ENCODE results near the gene INSC. TPM values are rescaled to one million over a fixed set of nuclear protein-coding genes. Genes with fewer than 3 reads are reported as not detected.
A peak's percentile ranks its signal among the peaks of the same experiment; 100 is the strongest.

Gene INSC
- total RNA-seq, 4 donors from 2014 or later, result 4.4 to 18.8 (median 7.8) TPM

DNA sequence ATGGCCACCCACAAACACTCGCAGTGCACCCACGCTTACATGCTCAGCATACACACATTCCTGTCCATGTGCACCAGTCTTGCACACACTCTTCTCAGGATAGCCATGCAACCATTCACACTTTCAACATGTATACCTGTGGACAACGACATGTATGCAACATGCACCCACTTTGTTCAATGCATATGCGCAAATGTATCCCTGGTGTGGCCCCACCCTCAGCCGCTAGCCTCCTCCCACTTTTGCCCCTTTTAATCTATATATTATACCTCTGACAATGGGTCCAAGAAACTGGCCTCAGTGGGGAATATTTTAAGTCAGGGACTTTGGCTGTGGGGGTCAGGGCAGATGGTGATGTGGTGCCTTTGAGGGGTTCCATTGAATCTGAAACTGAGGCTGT, 963 bp downstream of the INSC start:
- Histone ChIP-seq H3K27me3 (peaks cover 0 to 11% of the 10 kb centered on the region in 2 donors), H3K36me3 (no peaks in the 10 kb centered on the region), H3K4me3 (peak overlapping the region in 3 of 4 donors; percentile 19 to 54 (median 33)), H3K4me1 (peaks cover 0 to 45% (median 12%) of the 10 kb centered on the region in 4 donors), H3K9me3 (no peaks in the 10 kb centered on the region), H3K27ac (peak overlapping the region in 2 of 4 donors; percentile 83 to 89)
- TF ChIP-seq POLR2A (IDR thresholded peaks at IDR 0.05), result no peak
- TF ChIP-seq, protein P1, sequence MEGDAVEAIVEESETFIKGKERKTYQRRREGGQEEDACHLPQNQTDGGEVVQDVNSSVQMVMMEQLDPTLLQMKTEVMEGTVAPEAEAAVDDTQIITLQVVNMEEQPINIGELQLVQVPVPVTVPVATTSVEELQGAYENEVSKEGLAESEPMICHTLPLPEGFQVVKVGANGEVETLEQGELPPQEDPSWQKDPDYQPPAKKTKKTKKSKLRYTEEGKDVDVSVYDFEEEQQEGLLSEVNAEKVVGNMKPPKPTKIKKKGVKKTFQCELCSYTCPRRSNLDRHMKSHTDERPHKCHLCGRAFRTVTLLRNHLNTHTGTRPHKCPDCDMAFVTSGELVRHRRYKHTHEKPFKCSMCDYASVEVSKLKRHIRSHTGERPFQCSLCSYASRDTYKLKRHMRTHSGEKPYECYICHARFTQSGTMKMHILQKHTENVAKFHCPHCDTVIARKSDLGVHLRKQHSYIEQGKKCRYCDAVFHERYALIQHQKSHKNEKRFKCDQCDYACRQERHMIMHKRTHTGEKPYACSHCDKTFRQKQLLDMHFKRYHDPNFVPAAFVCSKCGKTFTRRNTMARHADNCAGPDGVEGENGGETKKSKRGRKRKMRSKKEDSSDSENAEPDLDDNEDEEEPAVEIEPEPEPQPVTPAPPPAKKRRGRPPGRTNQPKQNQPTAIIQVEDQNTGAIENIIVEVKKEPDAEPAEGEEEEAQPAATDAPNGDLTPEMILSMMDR (IDR thresholded peaks at IDR 0.05), result no peak
- WGBS, 2 donors, result 56 to 58% methylated on average over 5 of the region's 5 CpGs
- DNase-seq (ENCODE audit: low spot score in 2 of 2), result no peak

DNA sequence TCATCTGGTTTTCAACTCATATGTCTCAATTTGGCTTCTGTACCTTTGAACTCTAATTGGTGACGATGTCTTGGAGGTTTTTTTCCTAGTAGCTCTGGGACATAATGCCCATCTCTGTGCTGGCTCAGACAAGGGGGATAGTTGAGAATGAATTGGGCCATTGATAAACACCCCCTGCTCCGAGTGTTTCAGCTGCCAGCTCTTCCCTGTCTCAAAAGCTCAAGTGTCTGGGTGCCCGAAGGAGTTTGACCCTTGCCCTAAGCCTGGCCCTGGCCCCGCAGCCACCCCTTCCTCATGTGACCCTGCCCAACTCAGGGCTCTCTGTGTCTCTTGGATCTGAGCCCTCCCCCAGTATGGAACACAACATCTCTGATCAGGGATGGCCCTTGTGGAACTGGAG, 3.0 kb downstream of the INSC start:
- H3K27me3 ChIP-seq, result peaks cover 0 to 11% of the 10 kb centered on the region in 2 donors
- peaks cover 0 to 39% (median 12%) of the 10 kb centered on the region in 4 donors for H3K4me1 ChIP-seq
- no peak overlapping the region for H3K4me3 ChIP-seq
- no peaks in the 10 kb centered on the region for H3K36me3 ChIP-seq
- peak overlapping the region in 2 of 4 donors; percentile 53 to 61 for H3K27ac ChIP-seq
- 55 to 59% methylated on average over 3 to 4 of the region's 4 CpGs for WGBS, 2 donors
- no peak for DNase-seq (ENCODE audit: low spot score in 2 of 2)
- TF ChIP-seq POLR2A (IDR thresholded peaks at IDR 0.05) (no peak), EP300 (IDR thresholded peaks at IDR 0.05) (peak in 1 of 2 donors; percentile 57)
- TF ChIP-seq, protein P1 (IDR thresholded peaks at IDR 0.05), result no peak
- no peaks in the 10 kb centered on the region for H3K9me3 ChIP-seq

DNA sequence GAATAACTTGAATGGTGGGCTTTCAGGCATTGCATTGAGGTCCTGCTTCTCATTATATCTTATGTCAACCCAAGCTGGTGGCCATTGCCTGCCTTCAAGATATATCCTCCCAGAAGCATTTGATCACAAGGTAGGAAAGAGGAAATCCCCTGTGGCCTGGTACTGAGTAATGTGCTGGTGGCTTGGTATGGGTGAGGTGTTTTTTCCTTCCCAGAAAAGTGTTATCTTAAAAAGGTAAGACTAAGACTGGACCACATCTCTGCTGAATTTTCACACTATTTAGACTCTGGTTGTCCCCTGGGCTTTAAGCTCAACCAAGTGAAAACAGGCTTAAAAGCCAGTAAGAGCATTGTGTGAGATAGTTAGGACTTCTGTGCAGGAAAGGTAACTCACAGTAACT, 3.7 kb downstream of the INSC start:
- Histone ChIP-seq H3K27me3 (peaks cover 0 to 11% of the 10 kb centered on the region in 2 donors), H3K27ac (peak overlapping the region in 2 of 4 donors; percentile 52 to 60), H3K36me3 (no peaks in the 10 kb centered on the region), H3K9me3 (no peaks in the 10 kb centered on the region), H3K4me3 (no peak overlapping the region), H3K4me1 (peaks cover 0 to 39% (median 12%) of the 10 kb centered on the region in 4 donors)
- TF ChIP-seq EP300 (IDR thresholded peaks at IDR 0.05) (no peak), POLR2A (IDR thresholded peaks at IDR 0.05) (no peak)
- TF ChIP-seq, protein P1 (IDR thresholded peaks at IDR 0.05), result no peak
- DNase-seq (ENCODE audit: low spot score in 2 of 2), result no peak

DNA sequence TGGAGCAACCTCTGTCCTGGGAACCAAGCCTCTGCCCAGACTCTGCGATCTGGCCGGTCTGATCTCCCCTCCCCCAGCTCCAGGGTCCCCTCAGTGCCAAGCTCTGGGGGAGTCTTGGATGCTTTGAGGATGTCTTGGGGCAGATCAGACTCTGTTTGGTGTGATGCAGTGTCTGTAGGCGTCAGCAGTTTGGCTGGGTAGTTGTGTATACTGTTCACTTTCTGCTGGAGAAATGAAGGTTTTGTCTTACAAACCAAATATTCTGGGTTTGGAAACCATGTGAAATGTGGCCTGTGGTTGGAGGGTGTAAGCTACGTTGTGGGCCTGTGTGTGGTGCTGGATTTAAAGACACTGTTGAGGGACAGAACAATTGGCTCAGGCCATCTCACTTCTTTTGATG, 4.6 kb downstream of the INSC start:
- no peak overlapping the region for H3K4me3 ChIP-seq
- no peaks in the 10 kb centered on the region for H3K36me3 ChIP-seq
- WGBS, 2 donors, result 36 to 64% methylated on average over 4 of the region's 4 CpGs
- peaks cover 0 to 11% of the 10 kb centered on the region in 2 donors for H3K27me3 ChIP-seq
- H3K4me1 ChIP-seq, result peaks cover 0 to 39% (median 12%) of the 10 kb centered on the region in 4 donors
- no peak for DNase-seq (ENCODE audit: low spot score in 2 of 2)
- peak overlapping the region in 2 of 4 donors; percentile 52 to 60 for H3K27ac ChIP-seq
- TF ChIP-seq POLR2A (IDR thresholded peaks at IDR 0.05) (no peak), EP300 (IDR thresholded peaks at IDR 0.05) (no peak)
- TF ChIP-seq, protein P1 (IDR thresholded peaks at IDR 0.05), result no peak
- H3K9me3 ChIP-seq, result no peaks in the 10 kb centered on the region

DNA sequence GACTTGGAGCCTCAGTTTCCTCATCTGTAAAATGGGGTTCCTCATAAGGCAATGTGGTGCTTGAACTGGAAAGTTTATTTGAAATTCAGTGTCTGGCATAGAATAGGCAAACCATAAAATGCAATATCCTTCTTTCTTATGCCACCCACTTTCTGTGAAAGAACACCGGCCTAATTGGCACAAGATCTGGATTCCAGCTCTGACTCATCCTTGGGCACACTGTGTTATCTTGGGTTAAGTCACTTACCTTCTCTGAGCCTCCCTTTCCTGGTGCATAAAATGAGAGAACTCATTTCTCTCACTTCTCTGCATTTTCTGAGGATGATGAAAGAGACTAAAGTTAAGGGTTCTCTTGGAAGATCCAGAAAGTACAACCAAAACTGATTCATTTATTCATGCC, 5.1 kb downstream of the INSC start:
- H3K27me3 ChIP-seq, result peaks cover 0 to 10% of the 10 kb centered on the region in 2 donors
- no peak for TF ChIP-seq EP300 (IDR thresholded peaks at IDR 0.05)
- H3K4me3 ChIP-seq, result no peak overlapping the region
- H3K36me3 ChIP-seq, result no peaks in the 10 kb centered on the region
- no peaks in the 10 kb centered on the region for H3K9me3 ChIP-seq
- peaks cover 0 to 39% (median 10%) of the 10 kb centered on the region in 4 donors for H3K4me1 ChIP-seq
- 42 to 48% methylated on average over 1 of the region's 1 CpG for WGBS, 2 donors
- peak overlapping the region in 1 of 4 donors; percentile 60 for H3K27ac ChIP-seq
- DNase-seq (ENCODE audit: low spot score in 2 of 2), result no peak

DNA sequence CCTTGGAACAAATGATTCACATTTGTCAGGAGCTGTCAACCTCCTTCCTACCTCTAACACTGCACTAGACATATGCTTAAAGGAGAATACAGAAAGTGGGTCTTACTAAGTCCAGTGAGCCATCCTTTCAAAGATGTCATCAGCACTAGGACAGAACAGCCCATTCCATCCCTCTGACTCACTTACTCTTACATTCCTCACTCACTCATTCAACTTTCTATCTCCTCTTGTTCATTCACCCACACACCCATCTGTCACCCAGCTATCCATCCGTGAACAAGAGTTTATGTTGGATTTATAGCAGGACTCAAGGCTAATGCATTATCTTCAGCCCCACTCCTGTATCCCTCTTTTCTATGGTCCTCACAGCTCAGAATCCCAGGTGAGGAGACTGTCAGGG, 9.1 kb downstream of the INSC start:
- H3K4me3 ChIP-seq, result no peak overlapping the region
- no peaks in the 10 kb centered on the region for H3K27me3 ChIP-seq
- H3K4me1 ChIP-seq, result peaks cover 0 to 21% (median 9%) of the 10 kb centered on the region in 4 donors
- H3K36me3 ChIP-seq, result no peaks in the 10 kb centered on the region
- no peaks in the 10 kb centered on the region for H3K9me3 ChIP-seq
- peak overlapping the region in 2 of 4 donors; percentile 34 to 62 for H3K27ac ChIP-seq
- DNase-seq (ENCODE audit: low spot score in 2 of 2), result no peak
- WGBS, 2 donors, result 26 to 54% methylated on average over 1 of the region's 1 CpG
- TF ChIP-seq, protein P1 (IDR thresholded peaks at IDR 0.05), result no peak
- no peak for TF ChIP-seq EP300 (IDR thresholded peaks at IDR 0.05)
- no peak for TF ChIP-seq POLR2A (IDR thresholded peaks at IDR 0.05)

Data from tibial nerve (tissue), 4 donors.